Peyer's patch (tissue), 4 donors: ENCODE data around the gene RARB. TPM values are rescaled to one million over a fixed set of nuclear protein-coding genes. Genes with fewer than 3 reads are reported as not detected.
A peak's percentile ranks its signal among the peaks of the same experiment; 100 is the strongest.

ENCODE experiments used
- DNase-seq, 3 donors: peaks; one replicate each; pipeline ENCODE4 v3.0.0-alpha.2; 2017 to 2019
- H3K27ac ChIP-seq, 4 donors: fragments of 200-600 bp; sonication (generic); one replicate each; pipeline ENCODE4 v1.5.1; 2016 to 2019
- H3K27me3 ChIP-seq, 2 donors: fragments of 200-600 bp; sonication (generic); one replicate each; pipeline ENCODE4 v1.5.1; 2019
- H3K36me3 ChIP-seq, 3 donors: fragments of 200-600 bp; sonication (generic); one replicate each; pipeline ENCODE4 v1.5.1; 2016 to 2019
- H3K4me1 ChIP-seq, 4 donors: fragments of 200-600 bp; sonication (generic); one replicate each; pipeline ENCODE4 v1.5.1; 2016 to 2019
- H3K4me3 ChIP-seq, 4 donors: fragments of 200-600 bp; sonication (generic); 1 replicate in 3 of 4; 2 replicates in 1 of 4; pipeline ENCODE4 v1.5.1; 2016 to 2019; ENCODE audit warnings: mild to moderate bottlenecking in 1 of 4
- H3K9me3 ChIP-seq, 4 donors: fragments of 200-600 bp; sonication (generic); one replicate each; pipeline ENCODE4 v1.5.1; 2016 to 2019; ENCODE audit warnings: mild to moderate bottlenecking in 1 of 4
- CTCF ChIP-seq, 6 experiments: fragments of 450-650 bp in 4 of 6; fragments of 200-600 bp in 2 of 6; sonication (generic) in 1 of 6; IDR thresholded peaks; one replicate each; pipeline ENCODE4 v1.5.1; 2017 to 2019; ENCODE audit warnings: antibody characterized with exemption in 6 of 6, mild to moderate bottlenecking in 3 of 6, moderate library complexity in 1 of 6
- POLR2A ChIP-seq, 2 donors: fragments of 450-650 bp; IDR thresholded peaks; one replicate each; pipeline ENCODE4 v1.5.1; 2017; ENCODE audit warnings: antibody characterized with exemption in 2 of 2, mild to moderate bottlenecking in 2 of 2, moderate library complexity in 2 of 2
- total RNA-seq, 4 donors: library from RNA; depleted of rRNA; stranded (reverse); fragments of >200 nt; gene quantifications; one replicate each; pipeline ENCODE4 v1.1.0, GENCODE V29; 2016

Gene RARB
- total RNA-seq, 4 donors from 2014 or later, result 0.53 to 4.1 (median 2.9) TPM

GRCh38 chr3:25412269-25412668 lies 15.8 kb upstream of the RARB start:
- Histone ChIP-seq H3K4me1 (peaks cover 0 to 11% (median 0%) of the 10 kb centered on the region in 4 donors), H3K27ac (no peak overlapping the region), H3K9me3 (no peaks in the 10 kb centered on the region), H3K36me3 (no peaks in the 10 kb centered on the region), H3K27me3 (no peaks in the 10 kb centered on the region), H3K4me3 (no peak overlapping the region)
- no peak for DNase-seq
- TF ChIP-seq POLR2A (IDR thresholded peaks at IDR 0.05), result no peak
- TF ChIP-seq CTCF (IDR thresholded peaks at IDR 0.05), result no peak

GRCh38 chr3:25416176-25416575 lies 11.9 kb upstream of the RARB start:
- H3K9me3 ChIP-seq, result no peaks in the 10 kb centered on the region
- H3K27ac ChIP-seq, result no peak overlapping the region
- DNase-seq, result no peak
- no peaks in the 10 kb centered on the region for H3K27me3 ChIP-seq
- H3K4me1 ChIP-seq, result peaks cover 0 to 10% (median 0%) of the 10 kb centered on the region in 4 donors
- no peaks in the 10 kb centered on the region for H3K36me3 ChIP-seq
- no peak for TF ChIP-seq POLR2A (IDR thresholded peaks at IDR 0.05)
- TF ChIP-seq CTCF (IDR thresholded peaks at IDR 0.05), result no peak
- H3K4me3 ChIP-seq, result no peak overlapping the region

GRCh38 chr3:25418596-25418995 lies 9.5 kb upstream of the RARB start:
- no peaks in the 10 kb centered on the region for H3K9me3 ChIP-seq
- no peaks in the 10 kb centered on the region for H3K27me3 ChIP-seq
- H3K27ac ChIP-seq, result no peak overlapping the region
- no peak for DNase-seq
- H3K36me3 ChIP-seq, result no peaks in the 10 kb centered on the region
- H3K4me1 ChIP-seq, result peaks cover 0 to 10% (median 0%) of the 10 kb centered on the region in 4 donors
- H3K4me3 ChIP-seq, result no peak overlapping the region
- no peak for TF ChIP-seq POLR2A (IDR thresholded peaks at IDR 0.05)
- TF ChIP-seq CTCF (IDR thresholded peaks at IDR 0.05), result no peak

GRCh38 chr3:25419251-25419650 lies 8.8 kb upstream of the RARB start:
- H3K27me3 ChIP-seq, result no peaks in the 10 kb centered on the region
- TF ChIP-seq POLR2A (IDR thresholded peaks at IDR 0.05) (no peak), CTCF (IDR thresholded peaks at IDR 0.05) (no peak)
- DNase-seq, result no peak
- H3K27ac ChIP-seq, result no peak overlapping the region
- H3K36me3 ChIP-seq, result no peaks in the 10 kb centered on the region
- H3K9me3 ChIP-seq, result no peaks in the 10 kb centered on the region
- H3K4me1 ChIP-seq, result peaks cover 0 to 10% (median 0%) of the 10 kb centered on the region in 4 donors
- H3K4me3 ChIP-seq, result no peak overlapping the region

- Histone ChIP-seq H3K9me3 (no peaks in the 10 kb centered on the region), H3K36me3 (no peaks in the 10 kb centered on the region)
- TF ChIP-seq POLR2A (IDR thresholded peaks at IDR 0.05) (no peak), CTCF (IDR thresholded peaks at IDR 0.05) (no peak)
These were observed 7.9 kb upstream of the RARB start for GRCh38 chr3:25420147-25420546.

GRCh38 chr3:25420885-25421284 lies 7.2 kb upstream of the RARB start:
- Histone ChIP-seq H3K4me1 (peaks cover 0 to 10% (median 0%) of the 10 kb centered on the region in 4 donors), H3K36me3 (no peaks in the 10 kb centered on the region), H3K27ac (no peak overlapping the region), H3K9me3 (no peaks in the 10 kb centered on the region), H3K4me3 (no peak overlapping the region), H3K27me3 (no peaks in the 10 kb centered on the region)
- DNase-seq, result peak in 1 of 3 donors; percentile 47
- TF ChIP-seq CTCF (IDR thresholded peaks at IDR 0.05) (no peak), POLR2A (IDR thresholded peaks at IDR 0.05) (no peak)

More at GRCh38 chr3:25420147-25420546, 7.9 kb upstream of the RARB start:
- no peak overlapping the region for H3K4me3 ChIP-seq
- H3K27ac ChIP-seq, result no peak overlapping the region
- H3K4me1 ChIP-seq, result peaks cover 0 to 10% (median 0%) of the 10 kb centered on the region in 4 donors
- DNase-seq, result no peak
- H3K27me3 ChIP-seq, result no peaks in the 10 kb centered on the region
